NCI-H2196 (cell line): Measurements from ENCODE around the gene PLEKHG2.
"Not testable (repeated sequence)": the region's sequence is repeated elsewhere in the genome, so short reads cannot be mapped to it uniquely, and the experiment has no call there.

ENCODE experiments used
- DNase-seq: peaks from one replicate; lab custom pipeline; 2025; ENCODE audit not compliant: unreplicated experiment; lab: John Stamatoyannopoulos, UW

Gene PLEKHG2

DNA sequence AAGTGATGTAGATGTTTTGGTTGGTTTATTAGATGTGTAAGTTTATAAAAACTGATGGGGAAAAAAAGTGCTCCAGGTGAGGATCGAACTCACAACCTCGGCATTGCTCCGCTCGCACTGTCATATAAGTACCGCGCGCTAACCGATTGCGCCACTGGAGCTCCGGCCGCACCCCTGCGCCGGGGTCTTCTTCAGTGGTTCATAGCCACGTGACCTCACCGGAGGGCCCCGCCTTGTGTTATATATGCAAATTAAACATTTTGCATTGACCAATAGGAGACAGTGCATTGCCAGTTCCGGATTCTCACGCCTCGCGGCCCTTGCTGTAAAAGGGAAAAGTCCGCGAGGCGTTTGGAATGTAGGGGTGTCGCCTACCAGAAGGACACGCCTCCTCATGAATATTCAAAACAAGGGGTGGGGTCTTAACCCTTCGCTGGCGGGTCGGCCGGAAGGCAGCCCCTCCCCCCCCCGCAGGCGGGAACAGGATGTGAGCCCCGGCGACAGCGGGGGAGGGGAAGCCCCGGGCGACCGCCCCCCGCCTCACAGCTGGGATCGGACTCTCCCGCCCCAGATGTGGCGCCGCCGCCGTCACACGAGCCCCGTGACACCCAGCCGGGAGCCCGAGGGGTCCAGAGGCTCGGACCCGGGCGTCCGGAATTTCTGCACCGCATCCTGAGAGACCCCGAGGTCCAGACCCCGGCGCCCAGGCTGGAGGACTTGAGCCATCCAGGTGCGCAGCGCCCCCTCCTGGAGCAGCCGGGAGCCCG is at the start of gene PLEKHG2:
PLEKHG2 (plus strand) TSS at position 570 of the 767 bp plus-strand sequence. CDS start 1,418 bp downstream, outside the sequence.
- DNase-seq: peak; percentile 99

DNA sequence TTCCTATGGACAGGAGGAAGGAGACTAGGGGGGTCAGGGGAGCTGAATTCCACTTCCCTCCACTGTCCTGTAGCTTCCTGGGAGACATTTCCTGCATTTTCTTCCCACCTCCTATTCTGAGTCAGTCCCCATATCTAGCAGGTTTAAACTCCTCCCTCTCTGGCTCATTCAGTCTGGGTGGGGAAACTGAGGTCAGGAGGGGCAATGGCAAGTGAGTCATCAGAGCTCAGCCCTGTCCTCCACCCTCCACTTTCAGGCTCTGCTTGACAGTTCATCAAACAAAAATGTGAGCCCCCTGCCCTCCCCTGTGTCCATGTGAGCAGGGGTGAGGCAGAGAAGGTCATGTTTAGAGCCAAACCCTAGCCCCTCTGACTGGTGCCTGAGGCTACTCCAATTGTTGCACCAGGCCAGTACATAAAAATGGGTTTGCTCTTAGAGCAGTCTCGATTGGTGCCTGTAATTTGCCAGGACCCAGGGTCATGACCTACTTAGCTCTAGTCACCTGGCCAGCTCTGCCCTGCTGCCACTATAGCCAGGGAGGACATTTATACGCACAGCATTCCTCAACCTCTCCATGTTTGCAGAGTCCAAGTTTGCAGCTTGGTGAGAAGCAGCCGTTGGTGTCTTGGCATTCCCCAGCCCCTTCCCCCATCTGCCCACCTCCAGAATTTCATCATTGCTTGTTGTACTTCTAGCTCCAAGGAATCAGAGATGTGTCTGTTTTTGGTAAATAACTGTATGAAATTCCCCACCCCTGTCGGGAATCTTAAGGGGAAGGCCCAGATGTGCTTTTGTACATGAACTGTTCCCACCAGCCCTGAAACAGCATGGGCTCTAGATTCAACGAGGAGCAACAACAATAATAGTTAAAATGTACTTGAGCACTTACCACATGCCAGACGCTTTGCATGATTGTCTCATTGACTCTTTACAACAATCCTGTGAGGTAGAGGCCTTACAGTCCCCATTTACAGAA is 49.5 kb upstream of the PLEKHG2 start:
- no peak for DNase-seq

GRCh38 chr19:39363901-39364457 is 48.5 kb upstream of the PLEKHG2 start:
- DNase-seq: no peak

GRCh38 chr19:39365531-39365930 is 46.9 kb upstream of the PLEKHG2 start:
- no peak for DNase-seq

DNA sequence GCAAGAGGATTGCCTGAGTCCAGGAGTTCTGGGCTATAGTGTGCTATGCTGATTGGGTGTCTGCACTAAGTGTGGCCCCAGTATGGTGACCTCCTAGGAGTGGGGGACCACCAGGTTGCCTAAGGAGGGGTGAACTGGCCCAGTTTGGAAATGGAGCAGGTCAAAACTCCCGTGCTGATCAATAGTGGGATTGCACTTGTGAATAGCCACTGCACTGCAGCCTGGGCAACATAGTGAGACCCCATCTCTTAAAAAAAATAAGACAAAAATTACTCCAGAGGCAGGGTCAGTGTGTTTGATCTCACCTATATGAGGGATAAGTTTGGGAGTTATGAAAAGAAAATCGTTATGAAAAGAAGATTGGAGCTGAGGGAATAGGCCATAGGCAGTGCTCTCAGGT is 43.3 kb upstream of the PLEKHG2 start:
- DNase-seq: no peak

- no peak for DNase-seq
Measured at GRCh38 chr19:39370735-39371134, 41.7 kb upstream of the PLEKHG2 start.

DNA sequence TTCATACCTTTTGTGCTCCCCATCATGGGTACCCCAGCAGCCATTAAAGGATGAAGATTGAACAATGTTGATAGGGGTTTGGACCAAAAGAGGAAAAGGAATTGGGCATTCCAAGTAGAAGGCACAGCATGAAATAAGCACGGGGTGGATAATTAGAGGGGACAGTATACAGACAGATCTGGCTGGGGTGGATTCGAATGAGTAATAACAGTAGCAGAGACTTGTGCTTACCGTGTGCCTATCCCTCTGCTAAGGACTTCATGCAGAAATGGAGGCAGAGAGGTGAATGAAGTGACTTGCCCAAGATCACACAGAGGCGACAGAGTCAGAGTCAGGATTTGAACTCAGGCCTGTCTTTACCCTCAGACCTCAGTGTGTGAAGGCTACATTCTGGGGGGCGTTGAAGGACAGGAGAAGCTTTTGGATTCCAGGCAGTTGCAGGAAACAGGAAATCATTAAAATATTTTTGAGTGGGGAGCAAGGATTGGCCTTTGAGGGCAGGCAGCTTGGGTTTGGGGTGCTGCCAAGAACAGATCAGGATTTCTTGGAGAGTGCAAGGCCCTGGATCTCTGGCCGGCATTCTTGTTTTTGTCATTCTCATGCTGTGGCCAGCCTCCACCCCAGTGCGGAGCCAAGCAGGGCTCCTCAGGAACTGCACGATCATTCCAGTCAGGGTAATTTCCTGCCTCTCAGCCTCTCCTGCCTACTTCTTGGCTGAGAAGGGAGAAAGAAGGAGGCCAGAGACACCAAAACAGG is 40.2 kb upstream of the PLEKHG2 start:
- peak; percentile 8 for DNase-seq

DNA sequence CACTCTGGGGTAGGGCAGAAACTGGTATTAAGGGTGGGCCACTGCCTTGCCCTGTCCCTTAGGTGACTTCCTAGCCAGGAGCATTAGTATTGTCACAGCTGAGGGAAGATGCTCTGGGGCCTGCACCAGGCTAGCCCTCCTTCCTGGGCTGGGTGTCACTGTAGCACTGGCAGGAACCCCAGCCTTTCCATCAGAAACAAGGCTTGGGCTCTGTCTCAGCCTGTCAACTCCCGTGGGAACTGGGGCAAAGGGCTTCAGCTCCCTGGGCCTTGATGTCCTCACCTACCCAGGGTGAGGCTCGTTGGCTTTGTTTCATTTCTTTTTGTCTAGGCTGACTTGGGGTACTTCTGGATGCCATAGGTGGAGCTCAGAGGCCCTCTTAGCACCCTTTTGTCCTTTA is 39.5 kb upstream of the PLEKHG2 start:
- no peak for DNase-seq

DNA sequence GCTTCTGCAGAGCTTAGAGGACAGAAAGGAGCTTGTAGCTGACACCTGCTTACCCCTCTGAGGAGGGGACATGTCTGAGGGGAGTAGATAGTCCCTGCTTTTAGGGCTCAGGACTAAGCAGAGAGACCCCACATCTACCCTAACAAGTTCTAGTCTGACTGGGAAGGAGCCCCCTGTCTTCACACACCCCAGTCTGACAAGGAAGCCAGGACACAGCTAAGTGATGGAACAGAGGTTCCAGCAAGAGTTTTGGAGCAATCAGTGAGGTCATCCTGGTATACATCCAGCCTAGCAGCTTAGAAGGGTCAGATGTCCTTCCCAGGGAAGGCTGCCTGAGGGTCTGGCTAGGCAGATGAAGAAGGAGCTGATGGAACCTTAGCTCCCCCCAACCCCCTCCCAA is 36.5 kb upstream of the PLEKHG2 start:
- no peak for DNase-seq

DNA sequence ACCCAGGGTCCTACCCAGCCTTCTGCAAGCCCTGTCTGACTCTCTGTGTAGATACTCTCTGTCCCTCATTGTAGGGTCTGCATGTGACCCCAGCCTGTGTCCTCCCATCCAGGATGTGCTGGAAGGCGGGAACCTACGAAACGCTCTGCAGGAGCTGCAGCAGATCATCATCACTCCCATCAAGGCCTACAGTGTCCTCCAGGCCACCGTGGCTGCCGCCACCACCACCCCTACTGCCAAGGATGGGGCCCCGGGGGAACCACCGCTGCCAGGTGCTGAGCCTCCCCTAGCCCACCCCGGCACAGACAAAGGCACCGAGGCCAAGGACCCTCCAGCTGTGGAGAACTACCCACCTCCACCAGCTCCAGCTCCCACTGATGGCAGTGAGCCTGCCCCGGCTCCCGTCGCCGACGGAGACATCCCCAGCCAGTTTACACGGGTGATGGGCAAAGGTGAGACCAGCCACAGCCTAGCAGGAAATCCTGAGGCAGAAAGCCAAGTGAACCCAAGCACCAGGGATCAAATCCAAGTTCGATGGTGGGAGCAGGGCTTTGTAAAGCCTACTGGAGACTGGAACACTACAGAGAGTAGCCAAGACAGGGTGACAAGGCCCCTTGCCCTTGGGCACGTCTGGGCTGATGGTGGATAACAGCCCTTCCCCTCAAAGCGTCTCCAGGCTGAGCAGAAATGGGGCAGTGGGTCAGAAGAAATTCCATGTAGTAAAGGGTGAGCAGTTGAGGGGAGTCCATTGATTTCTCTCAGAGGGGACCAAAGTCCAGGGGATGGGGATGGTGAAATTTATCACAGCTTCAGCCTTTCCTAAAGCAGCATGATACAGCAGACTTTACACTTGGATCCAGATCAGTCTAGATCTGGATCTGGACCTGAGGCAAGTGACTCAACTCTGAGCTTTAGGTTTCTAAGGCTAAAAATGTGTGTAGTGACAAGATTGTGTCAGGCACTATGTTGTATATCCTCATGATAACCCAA is 34.8 kb upstream of the PLEKHG2 start:
- no peak for DNase-seq

DNA sequence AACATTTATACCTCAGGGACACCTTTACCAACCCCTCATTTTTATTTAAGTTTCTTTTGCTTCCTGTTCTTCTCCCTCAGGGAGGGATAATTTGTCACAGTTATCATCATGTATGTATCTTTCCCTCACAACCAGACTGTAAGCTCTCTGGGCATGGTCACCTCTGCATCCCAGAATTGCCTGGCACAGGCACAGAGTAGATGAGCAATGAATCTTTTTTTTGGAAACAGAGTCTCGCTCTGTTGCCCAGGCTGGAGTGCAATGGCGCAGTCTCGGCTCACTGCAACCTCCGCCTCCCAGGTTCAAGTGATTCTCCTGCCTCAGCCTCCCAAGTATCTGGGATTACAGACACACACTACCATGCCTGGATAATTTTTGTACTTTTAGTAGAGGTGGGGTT is 33.1 kb upstream of the PLEKHG2 start:
- DNase-seq: not testable (repeated sequence)

DNA sequence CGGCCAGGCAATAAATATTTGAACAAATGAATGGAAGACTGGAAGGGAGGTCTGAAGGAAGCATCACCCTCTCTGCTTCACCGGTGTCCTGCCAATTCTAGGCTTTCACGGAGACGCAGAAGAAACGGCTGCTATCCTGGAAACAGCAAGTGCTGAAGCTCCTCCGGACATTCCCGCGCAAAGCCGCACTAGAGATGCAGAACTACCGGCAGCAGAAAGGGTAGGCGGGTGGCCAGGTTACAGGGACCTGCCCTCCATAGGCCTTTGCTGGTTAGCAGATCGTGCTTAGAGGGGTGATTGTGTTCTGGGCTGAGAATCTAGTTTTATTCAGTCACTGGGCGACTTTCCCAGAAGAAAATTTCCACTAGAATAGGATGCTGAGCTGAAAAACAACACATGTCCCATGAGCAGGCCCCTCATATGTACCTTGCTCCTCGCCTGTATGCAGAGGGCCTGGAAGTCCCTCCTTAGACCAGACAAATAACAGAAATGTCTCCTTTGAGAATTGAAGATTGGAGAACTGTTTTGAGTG is 32.5 kb upstream of the PLEKHG2 start:
- no peak for DNase-seq

DNA sequence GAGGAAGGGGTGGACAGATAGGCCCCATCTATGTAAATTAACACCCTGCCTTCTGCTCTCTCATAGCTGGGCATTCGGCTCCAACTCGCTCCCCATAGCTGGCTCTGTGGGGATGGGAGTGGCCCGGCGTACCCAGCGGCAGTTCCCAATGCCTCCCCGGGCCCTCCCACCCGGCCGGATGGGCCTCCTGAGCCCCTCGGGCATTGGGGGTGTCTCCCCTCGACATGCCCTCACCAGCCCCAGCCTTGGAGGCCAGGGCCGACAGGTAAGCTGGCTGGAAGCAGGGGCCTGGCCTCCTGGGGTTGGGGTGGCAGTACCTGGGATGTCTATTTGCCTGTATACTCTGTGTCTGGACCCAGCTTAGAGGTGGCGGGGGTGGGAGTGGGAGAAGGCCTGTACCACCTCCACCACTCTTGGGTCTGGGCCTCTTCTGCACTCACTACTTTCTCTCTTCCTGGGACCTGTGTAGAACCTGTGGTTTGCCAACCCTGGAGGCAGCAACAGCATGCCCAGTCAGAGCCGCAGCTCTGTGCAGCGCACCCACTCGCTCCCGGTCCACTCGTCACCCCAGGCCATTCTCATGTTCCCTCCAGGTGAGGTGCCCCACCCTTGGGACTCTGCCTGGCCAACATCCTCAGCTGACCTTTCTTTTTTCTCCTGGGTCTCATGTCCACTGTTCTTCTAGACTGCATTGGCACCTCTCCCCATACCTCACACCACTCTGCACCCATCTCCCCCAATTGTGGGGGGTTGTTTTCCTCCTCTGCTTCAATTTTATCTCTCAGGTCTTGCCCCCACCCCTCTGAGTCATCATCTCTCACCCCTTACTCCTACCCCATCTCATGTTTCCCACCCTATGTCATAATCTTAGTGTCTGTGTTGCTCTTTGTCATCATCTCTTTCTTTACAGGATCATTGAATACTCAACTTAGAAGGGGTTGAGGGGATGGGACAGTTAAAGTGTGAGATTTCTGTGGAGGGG is 31.7 kb upstream of the PLEKHG2 start:
- DNase-seq: no peak

DNA sequence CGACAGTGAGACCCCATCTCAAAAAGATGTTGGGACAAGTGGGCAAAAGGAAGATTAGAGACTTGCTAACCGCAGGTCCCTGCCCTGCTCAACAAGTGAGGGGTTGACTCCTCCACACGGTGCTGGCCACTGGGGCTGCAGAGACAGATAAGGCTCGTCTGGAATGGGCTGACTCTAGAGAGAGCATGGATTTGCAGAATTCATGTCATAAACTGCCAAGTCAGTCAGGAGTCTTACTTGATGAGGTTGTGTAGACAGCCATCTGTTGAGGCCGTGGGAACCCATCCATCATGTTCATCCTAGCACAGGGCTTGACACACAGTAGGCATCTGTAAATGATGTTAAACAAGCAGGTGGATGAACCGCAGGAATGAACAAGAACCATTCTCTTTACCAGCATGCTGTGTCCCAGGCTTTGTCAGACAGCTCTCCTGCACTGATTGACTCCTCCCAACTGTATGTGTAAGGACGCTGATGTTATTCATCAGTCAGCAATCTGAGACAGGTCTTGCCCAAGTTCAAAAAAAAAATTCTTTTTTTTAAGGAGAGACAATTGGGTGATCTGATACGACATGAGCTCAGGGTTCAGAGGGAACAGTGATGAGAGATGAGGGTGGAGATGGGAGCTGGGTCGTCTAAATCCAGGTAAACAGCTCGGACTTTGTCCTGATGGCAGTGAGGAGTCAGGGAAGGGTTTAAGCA is 30.4 kb upstream of the PLEKHG2 start:
- no peak for DNase-seq

- DNase-seq: no peak
Measured at GRCh38 chr19:39382991-39383828, 29.3 kb upstream of the PLEKHG2 start.

DNA sequence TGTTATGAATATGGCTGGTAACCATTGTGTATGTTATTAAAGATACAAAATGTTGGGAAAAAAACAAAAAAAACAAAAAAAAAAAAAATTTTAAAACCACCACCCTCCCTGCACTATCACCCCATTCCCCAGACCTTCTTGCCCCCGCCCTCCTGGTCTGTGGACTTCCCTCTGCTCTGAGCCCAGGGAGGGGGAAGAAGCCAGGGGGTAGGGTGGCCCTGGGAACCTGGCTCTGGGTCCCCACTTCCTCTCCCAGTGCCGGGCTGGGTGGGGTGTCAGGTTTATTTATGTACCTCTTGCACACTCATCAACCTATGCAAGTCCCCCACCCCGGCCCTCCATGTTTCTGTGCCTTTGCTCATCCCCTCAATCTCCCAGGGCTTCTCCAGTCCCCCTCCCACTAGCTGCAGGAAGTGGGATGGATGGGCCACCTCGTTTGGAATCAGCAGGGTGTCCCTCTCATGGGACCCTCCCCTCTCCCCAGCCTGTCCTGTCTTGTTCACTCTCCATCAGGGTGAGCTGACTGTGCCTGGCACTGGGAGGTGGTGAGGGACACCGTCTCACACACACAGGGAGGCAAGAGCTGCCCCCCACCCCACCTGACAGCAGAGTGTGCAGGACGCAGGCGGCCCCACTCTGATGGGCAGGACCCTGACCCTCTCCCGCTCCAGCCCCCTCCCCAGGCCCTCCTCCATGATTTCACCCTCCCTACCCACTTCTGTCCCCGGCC is 27.5 kb upstream of the PLEKHG2 start:
- DNase-seq: no peak
